ENCODE data around the gene MYOCOS. TPM values are rescaled to one million over a fixed set of nuclear protein-coding genes. Genes with fewer than 3 reads are reported as not detected.
"Not testable (repeated sequence)": the region's sequence is repeated elsewhere in the genome, so short reads cannot be mapped to it uniquely, and the experiment has no call there.

MYOCOS gene
- total RNA-seq, 4 donors from 2014 or later, result not detected

- no peak for DNase-seq
- peaks cover 0 to 34% (median 0%) of the 10 kb centered on the region in 3 donors for H3K36me3 ChIP-seq
- no peaks in the 10 kb centered on the region for H3K27me3 ChIP-seq
- H3K4me1 ChIP-seq, result no peaks in the 10 kb centered on the region
- no peak overlapping the region for H3K27ac ChIP-seq
- TF ChIP-seq POLR2A (IDR thresholded peaks at IDR 0.05) (no peak), CTCF (IDR thresholded peaks at IDR 0.05) (no peak)
- H3K9me3 ChIP-seq, result no peaks in the 10 kb centered on the region
- H3K4me3 ChIP-seq, result no peak overlapping the region
These were observed 25.9 kb upstream of the MYOCOS start for GRCh38 chr1:171596119-171596518.

DNA sequence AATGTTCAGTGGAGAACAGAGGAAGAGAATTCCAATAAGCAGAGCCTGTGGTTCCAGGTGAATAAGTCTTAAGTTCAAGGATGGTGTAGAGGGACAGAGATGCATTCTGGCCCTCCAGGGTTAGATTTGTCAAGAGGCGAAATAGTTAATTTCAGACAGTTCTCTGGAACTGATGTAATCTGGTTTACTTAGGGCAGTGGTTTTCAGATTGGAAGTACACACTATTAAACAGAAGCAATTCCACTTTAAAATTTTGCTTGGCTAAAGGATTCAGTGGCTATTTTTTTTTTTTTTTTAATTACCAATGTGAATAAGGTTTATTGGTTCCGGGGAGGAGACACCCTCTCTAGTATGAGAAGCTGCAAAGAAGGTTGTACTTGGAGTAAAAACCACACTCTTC, 25.3 kb upstream of the MYOCOS start:
- Histone ChIP-seq H3K27ac (no peak overlapping the region), H3K9me3 (no peaks in the 10 kb centered on the region)

DNA sequence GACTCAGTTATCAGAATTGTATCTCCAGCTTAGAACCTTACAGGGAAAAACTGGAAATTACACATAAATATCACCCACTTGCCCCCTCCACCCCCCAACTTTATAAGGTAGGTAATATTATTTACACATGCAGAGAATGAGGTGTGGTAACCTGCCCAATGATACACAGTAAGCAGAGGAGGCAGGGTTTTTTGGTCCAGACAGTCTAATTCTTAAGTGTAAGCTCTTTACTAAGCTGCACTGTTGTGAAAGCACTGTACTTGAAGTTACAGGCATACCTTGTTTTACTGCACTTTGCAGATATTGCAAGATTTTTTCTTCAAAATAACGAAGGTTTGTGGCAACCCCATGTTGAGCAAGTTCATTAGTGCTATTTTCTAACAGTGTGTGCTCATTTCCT, 24.8 kb upstream of the MYOCOS start:
- Histone ChIP-seq H3K27me3 (no peaks in the 10 kb centered on the region), H3K4me3 (no peak overlapping the region), H3K27ac (no peak overlapping the region), H3K36me3 (peaks cover 0 to 23% (median 0%) of the 10 kb centered on the region in 3 donors), H3K4me1 (no peaks in the 10 kb centered on the region), H3K9me3 (no peaks in the 10 kb centered on the region)
- no peak for TF ChIP-seq POLR2A (IDR thresholded peaks at IDR 0.05)
- no peak for TF ChIP-seq CTCF (IDR thresholded peaks at IDR 0.05)
- DNase-seq, result no peak

More for the DNA sequence above, 25.3 kb upstream of the MYOCOS start:
- H3K27me3 ChIP-seq, result no peaks in the 10 kb centered on the region
- TF ChIP-seq POLR2A (IDR thresholded peaks at IDR 0.05), result no peak
- H3K36me3 ChIP-seq, result peaks cover 0 to 28% (median 0%) of the 10 kb centered on the region in 3 donors
- no peak overlapping the region for H3K4me3 ChIP-seq
- DNase-seq, result no peak
- no peaks in the 10 kb centered on the region for H3K4me1 ChIP-seq

GRCh38 chr1:171600310-171600709, 21.7 kb upstream of the MYOCOS start:
- not testable (repeated sequence) for H3K9me3 ChIP-seq, H3K4me3 ChIP-seq, H3K27ac ChIP-seq, H3K27me3 ChIP-seq, H3K4me1 ChIP-seq, H3K36me3 ChIP-seq, DNase-seq

GRCh38 chr1:171600862-171601261, 21.2 kb upstream of the MYOCOS start:
- no peak overlapping the region for H3K4me3 ChIP-seq
- H3K9me3 ChIP-seq, result no peaks in the 10 kb centered on the region
- no peak overlapping the region for H3K27ac ChIP-seq
- no peaks in the 10 kb centered on the region for H3K4me1 ChIP-seq
- no peak for DNase-seq
- no peaks in the 10 kb centered on the region for H3K27me3 ChIP-seq
- no peaks in the 10 kb centered on the region for H3K36me3 ChIP-seq
- TF ChIP-seq CTCF (IDR thresholded peaks at IDR 0.05) (no peak), POLR2A (IDR thresholded peaks at IDR 0.05) (no peak)

- not testable (repeated sequence) for H3K36me3 ChIP-seq, H3K9me3 ChIP-seq, H3K27ac ChIP-seq, H3K4me3 ChIP-seq, H3K27me3 ChIP-seq, DNase-seq, H3K4me1 ChIP-seq
These were observed 19.0 kb upstream of the MYOCOS start for GRCh38 chr1:171603042-171603441.

DNA sequence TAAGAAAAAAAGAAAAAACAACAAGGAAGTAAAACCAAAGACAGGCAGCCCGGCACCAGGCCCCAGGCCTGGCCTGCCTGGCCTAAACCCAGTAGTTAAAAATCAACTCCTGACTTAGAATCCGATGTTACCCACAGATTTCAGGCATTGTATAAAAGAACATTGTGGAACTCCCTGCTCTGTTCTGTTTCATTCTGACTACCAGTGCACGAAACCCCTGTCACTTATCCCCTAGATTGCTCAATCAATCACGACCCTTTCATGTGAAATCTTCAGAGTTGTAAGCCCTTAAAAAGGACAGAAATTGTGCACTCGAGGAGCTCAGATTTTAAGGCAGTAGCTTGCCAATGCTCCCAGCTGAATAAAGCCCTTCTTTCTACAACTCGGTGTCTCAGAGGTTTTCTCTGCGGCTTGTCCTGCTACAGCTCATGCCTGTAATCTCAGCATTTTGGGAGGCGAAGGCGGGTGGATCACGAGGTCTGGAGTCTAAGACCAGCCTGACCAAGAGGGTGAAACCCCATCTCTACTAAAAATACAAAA, 15.6 kb upstream of the MYOCOS start:
- no peak overlapping the region for H3K27ac ChIP-seq
- no peaks in the 10 kb centered on the region for H3K9me3 ChIP-seq
- no peak overlapping the region for H3K4me3 ChIP-seq
- no peaks in the 10 kb centered on the region for H3K27me3 ChIP-seq
- H3K4me1 ChIP-seq, result no peaks in the 10 kb centered on the region
- no peak for DNase-seq
- H3K36me3 ChIP-seq, result no peaks in the 10 kb centered on the region
- TF ChIP-seq POLR2A (IDR thresholded peaks at IDR 0.05) (no peak), CTCF (IDR thresholded peaks at IDR 0.05) (no peak)
